ENCODE measurements around the gene TTLL11. TPM values are rescaled to one million over a fixed set of nuclear protein-coding genes. Genes with fewer than 3 reads are reported as not detected.

Gene TTLL11
- total and polyA plus RNA-seq, 2 of the 8 experiments (the other 6 are each of a cell fraction or from before 2014, with no cell fraction given), result 0.56 to 0.80 TPM

DNA sequence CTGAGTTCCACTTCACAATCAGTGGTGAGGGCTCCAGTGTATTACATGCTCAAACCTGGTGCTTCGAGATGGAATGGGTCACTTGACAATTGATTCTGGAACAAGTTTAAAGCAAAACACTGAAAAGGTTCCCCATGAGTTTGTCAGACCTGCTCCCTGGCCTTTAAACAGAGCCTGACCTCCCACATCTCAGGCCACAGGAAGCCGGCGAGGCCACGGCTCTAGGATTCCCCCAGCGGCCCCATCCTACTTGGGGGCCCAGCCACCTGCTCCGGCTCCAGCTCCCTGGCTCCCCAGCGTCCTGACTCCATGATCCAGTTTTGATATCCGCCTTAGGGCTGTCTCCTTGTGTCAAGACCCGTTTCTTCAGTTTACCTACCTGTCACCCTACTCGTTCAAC, 62.0 kb downstream of the TTLL11 start:
- no peak overlapping the region for H2BK20ac ChIP-seq (ENCODE audit: low read length)
- no peak overlapping the region for H3K27ac ChIP-seq (ENCODE audit: low read depth, low read length)
- no peaks in the 10 kb centered on the region; a peak in 1 of 7 replicates for H3K4me1 ChIP-seq (replicated peaks in 1 of 4; ENCODE audit: control insufficient read depth in 3 of 4, insufficient read depth in 4 of 4, low read length in 3 of 4)
- WGBS, 2 experiments (ENCODE audit: extremely low coverage in 1 of 2, insufficient coverage in 1 of 2, insufficient read length in 1 of 2, insufficient replicate concordance in 2 of 2, low coverage in 1 of 2, low lambda C conversion rate in 2 of 2, missing lambda C conversion rate in 1 of 2), result 85% methylated on average over 10 of the region's 10 CpGs; no CpG with 5 or more reads in 1 of the 2 experiments
- FAIRE-seq (no peak), DNase-seq (ENCODE audit: low read depth in 1 of 2, low spot score in 2 of 2) (no peak)
- no peak overlapping the region for H3K4me3 ChIP-seq (ENCODE audit: extremely low read depth in 1 of 4, insufficient read depth in 2 of 4, low read depth in 3 of 4, low read length in 4 of 4)
- no peak overlapping the region for H3K9ac ChIP-seq (replicated peaks in 1 of 4; ENCODE audit: extremely low read depth in 1 of 4, low read depth in 3 of 4, low read length in 3 of 4)
- no peak overlapping the region for H3K4me2 ChIP-seq (ENCODE audit: insufficient read depth in 1 of 2, low read depth in 2 of 2, low read length in 2 of 2)
- ChIA-PET CTCF (ENCODE audit: partially characterized antibody) (interaction anchor here (0.6 kb wide), 2 partner anchors 128 to 200 kb away, joined by 3 read pairs; partner anchors contain the start of gene NDUFA8), POLR2A (ENCODE audit: partially characterized antibody) (no interaction called here)
- no peaks in the 10 kb centered on the region for H3K36me3 ChIP-seq (ENCODE audit: control insufficient read depth in 2 of 4, insufficient read depth in 4 of 4, low read length in 3 of 4)
- H3K9me3 ChIP-seq (ENCODE audit: insufficient read depth in 2 of 2, low read depth in 1 of 2, low read length in 1 of 2), result no peaks in the 10 kb centered on the region
- no peak overlapping the region for H3K4ac ChIP-seq (replicated peaks; ENCODE audit: insufficient read length, low read depth, low read length)
- no peak overlapping the region for H2BK12ac ChIP-seq (ENCODE audit: low read depth, low read length)
- no peak overlapping the region for H2BK5ac ChIP-seq (ENCODE audit: low read depth, low read length)
- no peaks in the 10 kb centered on the region for H4K20me1 ChIP-seq (replicated peaks in 1 of 2; ENCODE audit: control insufficient read depth in 1 of 2, insufficient read depth in 2 of 2, low read length in 2 of 2)
- H3K23me2 ChIP-seq (ENCODE audit: low read depth, low read length), result no peaks in the 10 kb centered on the region
- no peak overlapping the region for H2AFZ ChIP-seq (ENCODE audit: low read length)
- H4K5ac ChIP-seq (ENCODE audit: insufficient read length, low read depth, low read length), result no peak overlapping the region
- no peak overlapping the region for H3K14ac ChIP-seq (ENCODE audit: insufficient read length)
- H3K18ac ChIP-seq (ENCODE audit: extremely low read depth, low read length), result no peak overlapping the region
- no peak overlapping the region for H3K56ac ChIP-seq (replicated peaks; ENCODE audit: insufficient read length, low read depth, low read length)
- no peak overlapping the region for H4K91ac ChIP-seq (replicated peaks; ENCODE audit: insufficient read length, low read length)
- no peak overlapping the region for H3K23ac ChIP-seq (ENCODE audit: insufficient read length)
- H2AK5ac ChIP-seq (ENCODE audit: low read depth, low read length), result no peak overlapping the region
- H4K8ac ChIP-seq (ENCODE audit: extremely low read depth, insufficient read depth, low read length), result no peak overlapping the region; the same call in 1 of the 2 replicates
- no peak overlapping the region for H2BK120ac ChIP-seq (replicated peaks; ENCODE audit: low read depth, low read length)
- H3K79me1 ChIP-seq (ENCODE audit: low read depth, low read length), result no peaks in the 10 kb centered on the region
- no peaks in the 10 kb centered on the region for H3K79me2 ChIP-seq (ENCODE audit: control insufficient read depth in 1 of 2, insufficient read depth in 2 of 2, low read length in 2 of 2)
- H3K27me3 ChIP-seq (replicated peaks in 1 of 4; ENCODE audit: control insufficient read depth in 3 of 4, extremely low read depth in 1 of 4, insufficient read depth in 3 of 4, low read length in 3 of 4), result no peaks in the 10 kb centered on the region; a peak in 1 of 7 replicates
- no peak overlapping the region for H2BK15ac ChIP-seq (ENCODE audit: low read length)
- TF ChIP-seq SP2 (IDR thresholded peaks at IDR 0.05; ENCODE audit: low read length) (no peak), BACH1 (IDR thresholded peaks at IDR 0.05; ENCODE audit: low read length) (no peak), ZNF274 (IDR thresholded peaks at IDR 0.05; ENCODE audit: borderline replicate concordance, extremely low read depth, low read length) (no peak), TAF7 (optimal IDR thresholded peaks at IDR 0.05; ENCODE audit: borderline replicate concordance, low read depth, low read length) (no peak), RFX5 (IDR thresholded peaks at IDR 0.05; ENCODE audit: borderline replicate concordance, low read depth, low read length) (no peak), ASH2L (IDR thresholded peaks at IDR 0.05; ENCODE audit: low read length) (no peak), EP300 (IDR thresholded peaks at IDR 0.05; ENCODE audit: borderline replicate concordance in 1 of 2, low read depth in 2 of 2, low read length in 2 of 2) (no peak), HDAC6 (IDR thresholded peaks at IDR 0.05; ENCODE audit: low read depth, low read length) (no peak), NANOG (IDR thresholded peaks at IDR 0.05; ENCODE audit: insufficient read depth, low read depth, low read length, poor library complexity, severe bottlenecking) (no peak), POLR2AphosphoS5 (IDR thresholded peaks at IDR 0.05; ENCODE audit: low read depth, low read length) (no peak), JUND (IDR thresholded peaks at IDR 0.05; ENCODE audit: low read length) (no peak), TCF12 (IDR thresholded peaks at IDR 0.05; ENCODE audit: low read depth, low read length) (no peak), SRF (IDR thresholded peaks at IDR 0.05; ENCODE audit: low read depth, low read length) (no peak), SIX5 (IDR thresholded peaks at IDR 0.05; ENCODE audit: low read depth, low read length) (no peak), KDM1A (IDR thresholded peaks at IDR 0.05; ENCODE audit: borderline replicate concordance, low read length) (no peak)
- TF ChIP-seq, protein P1, sequence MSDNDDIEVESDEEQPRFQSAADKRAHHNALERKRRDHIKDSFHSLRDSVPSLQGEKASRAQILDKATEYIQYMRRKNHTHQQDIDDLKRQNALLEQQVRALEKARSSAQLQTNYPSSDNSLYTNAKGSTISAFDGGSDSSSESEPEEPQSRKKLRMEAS (IDR thresholded peaks at IDR 0.05), result no peak

Data from H1 (cell line).